GM19468 (cell line): ENCODE results near the gene FAM174B.

Source experiments
- ATAC-seq: cut with Tn5 transposase; IDR thresholded peaks from one replicate; pipeline ENCODE4 v1.9.1; 2021; ENCODE audit warnings: mild to moderate bottlenecking, moderate library complexity, moderate number of reproducible peaks; ENCODE audit not compliant: unreplicated experiment; ENCODE audit errors: extremely low read depth

Gene FAM174B

GRCh38 chr15:92579931-92580470 lies 75.6 kb downstream of the FAM174B start:
- no peak for ATAC-seq

- no peak for ATAC-seq
These were observed 76.1 kb downstream of the FAM174B start for GRCh38 chr15:92579486-92579885.

GRCh38 chr15:92578096-92578835 lies 77.3 kb downstream of the FAM174B start:
- ATAC-seq = no peak

- ATAC-seq = no peak
These were observed 78.9 kb downstream of the FAM174B start for GRCh38 chr15:92576597-92577200.

- no peak for ATAC-seq
These were observed 81.0 kb downstream of the FAM174B start for GRCh38 chr15:92574566-92574965.

- no peak for ATAC-seq
These were observed 81.4 kb downstream of the FAM174B start for GRCh38 chr15:92574161-92574560.

GRCh38 chr15:92571824-92572223 lies 83.8 kb downstream of the FAM174B start:
- no peak for ATAC-seq

GRCh38 chr15:92570391-92570790 lies 85.2 kb downstream of the FAM174B start:
- ATAC-seq = no peak

GRCh38 chr15:92569778-92570177 lies 85.8 kb downstream of the FAM174B start:
- ATAC-seq = no peak
